Activated CD4-positive, alpha-beta T cell treated with anti-CD3 and anti-CD28 coated beads, Interleukin-10, Interleukin-2, amounts not matched to agents 100 ng/mL and 50 ng/mL, durations not matched to agents 16 hours and 8 hours (primary cell): Measurements from ENCODE around the gene PROSER3.
"Not testable (repeated sequence)": the region's sequence is repeated elsewhere in the genome, so short reads cannot be mapped to it uniquely, and the experiment has no call there.

ENCODE experiments used
- DNase-seq: peaks from one replicate; pipeline ENCODE4 v3.0.0-alpha.2; 2020

Gene PROSER3

GRCh38 chr19:35795564-35795963, 37.6 kb downstream of the PROSER3 start:
- DNase-seq: not testable (repeated sequence)

GRCh38 chr19:35796645-35797542, 38.9 kb downstream of the PROSER3 start:
- DNase-seq: no peak

GRCh38 chr19:35797663-35798062, 39.7 kb downstream of the PROSER3 start:
- DNase-seq: peak; percentile 16

- no peak for DNase-seq
Measured at GRCh38 chr19:35801828-35802227, 43.9 kb downstream of the PROSER3 start.

- no peak for DNase-seq
Measured at GRCh38 chr19:35805526-35806102, 47.6 kb downstream of the PROSER3 start.

- no peak for DNase-seq
Measured at GRCh38 chr19:35806597-35806996, 48.6 kb downstream of the PROSER3 start.

GRCh38 chr19:35807633-35808032, 49.7 kb downstream of the PROSER3 start:
- no peak for DNase-seq

GRCh38 chr19:35811317-35812219, 53.6 kb downstream of the PROSER3 start:
- DNase-seq: no peak

GRCh38 chr19:35812220-35813042, 54.5 kb downstream of the PROSER3 start, which contains the start of gene PRODH2:
Gene PRODH2, minus strand, starts transcription at chr19:35812845. Its CDS starts 40 bp downstream, at chr19:35812805.
- no peak for DNase-seq

GRCh38 chr19:35813043-35813890, 55.3 kb downstream of the PROSER3 start:
- no peak for DNase-seq

GRCh38 chr19:35816262-35816661, 58.3 kb downstream of the PROSER3 start:
- no peak for DNase-seq

GRCh38 chr19:35816846-35817245, 58.9 kb downstream of the PROSER3 start:
- DNase-seq: no peak

- DNase-seq: no peak
Measured at GRCh38 chr19:35818445-35818844, 60.5 kb downstream of the PROSER3 start.
